NCI-H187 (cell line): Measurements from ENCODE around the gene NTF3.

Source experiments
- DNase-seq, 2 experiments: peaks; one replicate each; lab custom pipeline; 2025; lab: John Stamatoyannopoulos, UW

Gene NTF3

GRCh38 chr12:5487948-5488625, 56.2 kb downstream of the NTF3 start:
- DNase-seq = no peak

- DNase-seq = no peak
Measured at GRCh38 chr12:5488626-5488955, 56.7 kb downstream of the NTF3 start.

GRCh38 chr12:5489017-5489416, 57.1 kb downstream of the NTF3 start:
- no peak for DNase-seq

GRCh38 chr12:5489760-5490406, 58.0 kb downstream of the NTF3 start:
- no peak for DNase-seq

- no peak for DNase-seq
Measured at GRCh38 chr12:5492562-5492961, 60.7 kb downstream of the NTF3 start.

GRCh38 chr12:5493018-5493417, 61.1 kb downstream of the NTF3 start:
- DNase-seq = no peak

- DNase-seq = no peak
Measured at GRCh38 chr12:5494343-5494742, 62.4 kb downstream of the NTF3 start.

GRCh38 chr12:5497329-5498053, 65.6 kb downstream of the NTF3 start:
- DNase-seq = no peak

GRCh38 chr12:5498076-5498475, 66.2 kb downstream of the NTF3 start:
- DNase-seq = no peak

- DNase-seq = no peak
Measured at GRCh38 chr12:5498806-5499205, 66.9 kb downstream of the NTF3 start.

- DNase-seq = no peak
Measured at GRCh38 chr12:5499566-5500330, 67.8 kb downstream of the NTF3 start.

- DNase-seq = no peak
Measured at GRCh38 chr12:5500331-5500659, 68.4 kb downstream of the NTF3 start.

- DNase-seq = no peak
Measured at GRCh38 chr12:5503774-5504173, 71.9 kb downstream of the NTF3 start.

- no peak for DNase-seq
Measured at GRCh38 chr12:5505116-5505515, 73.2 kb downstream of the NTF3 start.

- no peak for DNase-seq
Measured at GRCh38 chr12:5505751-5506150, 73.8 kb downstream of the NTF3 start.

GRCh38 chr12:5506295-5506694, 74.4 kb downstream of the NTF3 start:
- no peak for DNase-seq

GRCh38 chr12:5506821-5507231, 74.9 kb downstream of the NTF3 start:
- no peak for DNase-seq

GRCh38 chr12:5507401-5507935, 75.6 kb downstream of the NTF3 start:
- DNase-seq = no peak

- DNase-seq = no peak
Measured at GRCh38 chr12:5507944-5508343, 76.0 kb downstream of the NTF3 start.

GRCh38 chr12:5509102-5509501, 77.2 kb downstream of the NTF3 start:
- no peak for DNase-seq

GRCh38 chr12:5509557-5509956, 77.6 kb downstream of the NTF3 start:
- DNase-seq = no peak

GRCh38 chr12:5510251-5510805, 78.4 kb downstream of the NTF3 start:
- no peak for DNase-seq
